H9 (cell line): Measurements from ENCODE around the gene IFNAR2. TPM values are rescaled to one million over a fixed set of nuclear protein-coding genes. Genes with fewer than 3 reads are reported as not detected.

Experiments used
- DNase-seq: peaks from one replicate; pipeline ENCODE4 v3.0.0-alpha.2; 2017
- H2AFZ ChIP-seq: one replicate; pipeline ENCODE4 v1.6.1; 2013; ENCODE audit warnings: mild to moderate bottlenecking, low read length, control low read depth, moderate library complexity
- H2AK5ac ChIP-seq: 2 replicates; pipeline ENCODE4 v1.6.1; 2013; ENCODE audit warnings: low read length, control low read depth, mixed read lengths; ENCODE audit not compliant: insufficient read length
- H2BK120ac ChIP-seq: one replicate; pipeline ENCODE4 v1.6.1; 2013; ENCODE audit warnings: low read depth, mild to moderate bottlenecking, low read length, control low read depth, inconsistent platforms; ENCODE audit not compliant: poor library complexity, severe bottlenecking
- H2BK12ac ChIP-seq: 2 replicates; pipeline ENCODE4 v1.6.1; 2013; ENCODE audit warnings: low read length, control low read depth, mixed read lengths, low read depth; ENCODE audit not compliant: insufficient read length
- H2BK15ac ChIP-seq: 2 replicates; pipeline ENCODE4 v1.6.1; 2013; ENCODE audit warnings: low read depth, low read length, control low read depth
- H2BK20ac ChIP-seq: one replicate; pipeline ENCODE4 v1.6.1; 2013; ENCODE audit warnings: low read depth, mild to moderate bottlenecking, low read length, control low read depth, inconsistent platforms; ENCODE audit not compliant: poor library complexity, severe bottlenecking
- H2BK5ac ChIP-seq: 2 replicates; pipeline ENCODE4 v1.6.1; 2013; ENCODE audit warnings: low read length, control low read depth, mixed read lengths; ENCODE audit not compliant: insufficient read length
- H3K14ac ChIP-seq: 2 replicates; pipeline ENCODE4 v1.6.1; 2013; ENCODE audit warnings: low read length, control low read depth; ENCODE audit not compliant: insufficient read depth
- H3K18ac ChIP-seq: 2 replicates; pipeline ENCODE4 v1.6.1; 2013; ENCODE audit warnings: low read depth, mild to moderate bottlenecking, mixed read lengths, low read length, control low read depth; ENCODE audit not compliant: insufficient read length
- H3K23ac ChIP-seq: 2 replicates; pipeline ENCODE4 v1.6.1; 2013; ENCODE audit warnings: low read length, control low read depth, mixed read lengths, low read depth; ENCODE audit not compliant: insufficient read length
- H3K23me2 ChIP-seq: 2 replicates; pipeline ENCODE4 v1.6.1; 2013; ENCODE audit warnings: low read depth, mild to moderate bottlenecking, mixed read lengths, low read length, control low read depth; ENCODE audit not compliant: insufficient read length, poor library complexity, severe bottlenecking
- H3K27ac ChIP-seq: 2 replicates; pipeline ENCODE4 v1.5.1; 2013; ENCODE audit warnings: low read length, control low read depth, mixed read lengths, low read depth; ENCODE audit not compliant: insufficient read length
- H3K27me3 ChIP-seq: 2 replicates; pipeline ENCODE4 v1.6.1; 2013; ENCODE audit warnings: low read length, control low read depth, inconsistent platforms; ENCODE audit not compliant: insufficient read depth
- H3K4ac ChIP-seq: 2 replicates; pipeline ENCODE4 v1.6.1; 2013; ENCODE audit warnings: low read depth, mild to moderate bottlenecking, control low read depth, inconsistent platforms, low read length, moderate library complexity
- H3K4me1 ChIP-seq: 2 replicates; pipeline ENCODE4 v1.6.1; 2013; ENCODE audit warnings: low read length, control low read depth, inconsistent platforms; ENCODE audit not compliant: insufficient read depth
- H3K4me2 ChIP-seq: 2 replicates; pipeline ENCODE4 v1.6.1; 2013; ENCODE audit warnings: low read length, control low read depth, mixed read lengths; ENCODE audit not compliant: insufficient read length, insufficient read depth
- H3K56ac ChIP-seq: 2 replicates; pipeline ENCODE4 v1.6.1; 2013; ENCODE audit warnings: low read depth, mild to moderate bottlenecking, mixed read lengths, low read length, control low read depth; ENCODE audit not compliant: insufficient read length
- H3K79me1 ChIP-seq: 2 replicates; pipeline ENCODE4 v1.6.1; 2013; ENCODE audit warnings: low read depth, mild to moderate bottlenecking, moderate library complexity, low read length, control low read depth, inconsistent platforms; ENCODE audit not compliant: insufficient read depth, poor library complexity, severe bottlenecking
- H3K79me2 ChIP-seq: 2 replicates; pipeline ENCODE4 v1.6.1; 2013; ENCODE audit warnings: low read length, control low read depth, inconsistent platforms; ENCODE audit not compliant: insufficient read depth
- H3K9ac ChIP-seq: 2 replicates; pipeline ENCODE4 v1.6.1; 2013; ENCODE audit warnings: low read length, control low read depth, mixed read lengths; ENCODE audit not compliant: insufficient read length; ENCODE audit errors: extremely low read depth
- H3K9me3 ChIP-seq: one replicate; pipeline ENCODE4 v1.6.1; 2013; ENCODE audit warnings: low read depth, low read length, inconsistent platforms; ENCODE audit not compliant: control insufficient read depth
- H3T11ph ChIP-seq: one replicate; pipeline ENCODE4 v1.6.1; 2013; ENCODE audit warnings: mild to moderate bottlenecking, low read length, control low read depth, inconsistent platforms
- H4K20me1 ChIP-seq: one replicate; pipeline ENCODE4 v1.6.1; 2013; ENCODE audit not compliant: control insufficient read depth, insufficient read length, insufficient read depth
- H4K5ac ChIP-seq: 2 replicates; pipeline ENCODE4 v1.6.1; 2013; ENCODE audit warnings: low read depth, mild to moderate bottlenecking, mixed read lengths, low read length, control low read depth; ENCODE audit not compliant: insufficient read length
- H4K8ac ChIP-seq: replicated peaks from 2 replicates; pipeline ENCODE4 v1.6.1; 2013; ENCODE audit warnings: low read length, control low read depth, mixed read lengths, low read depth; ENCODE audit not compliant: insufficient read length
- H4K91ac ChIP-seq: 2 replicates; pipeline ENCODE4 v1.6.1; 2013; ENCODE audit warnings: low read depth, mild to moderate bottlenecking, moderate library complexity, mixed read lengths, low read length, control low read depth; ENCODE audit not compliant: insufficient read length
- H3K27ac Mint-ChIP-seq, 3 experiments: 2 replicates in 2 of 3; 3 replicates in 1 of 3; pipeline ENCODE4 v1.8.0; 2020 to 2021; ENCODE audit warnings: mixed read lengths in 3 of 3, mild to moderate bottlenecking in 1 of 3, moderate library complexity in 1 of 3
- H3K27me3 Mint-ChIP-seq: 2 replicates; pipeline ENCODE4 v1.8.0; 2021; ENCODE audit warnings: low read depth, mild to moderate bottlenecking, moderate library complexity, mixed read lengths
- H3K36me3 Mint-ChIP-seq, 3 experiments: 2 replicates in 2 of 3; 3 replicates in 1 of 3; pipeline ENCODE4 v1.8.0; 2020 to 2021; ENCODE audit warnings: low read depth in 3 of 3, mixed read lengths in 3 of 3; ENCODE audit not compliant: insufficient read depth in 1 of 3
- H3K4me1 Mint-ChIP-seq, 2 experiments: 2 replicates each; pipeline ENCODE4 v1.8.0; 2020; ENCODE audit warnings: mixed read lengths in 2 of 2
- H3K4me3 Mint-ChIP-seq, 2 experiments: 2 replicates in 1 of 2; 3 replicates in 1 of 2; pipeline ENCODE4 v1.8.0; 2020 to 2021; ENCODE audit warnings: mild to moderate bottlenecking in 2 of 2, mixed read lengths in 2 of 2, moderate library complexity in 1 of 2
- H3K9me3 Mint-ChIP-seq, 2 experiments: 2 replicates in 1 of 2; 3 replicates in 1 of 2; pipeline ENCODE4 v1.8.0; 2020; ENCODE audit warnings: mild to moderate bottlenecking in 2 of 2, mixed read lengths in 2 of 2, moderate library complexity in 1 of 2
- CTCF ChIP-seq: fragments of 200-600 bp; sonication (generic); conservative IDR thresholded peaks from 3 replicates; pipeline ENCODE4 v1.8.0; 2021; ENCODE audit warnings: antibody characterized with exemption, mild to moderate bottlenecking
- WGBS: extraction: QIAGEN DNeasy Blood & Tissue Kit; methylation state at CpG from one replicate; pipeline ENCODE4 v1.1.7; 2013; ENCODE audit warnings: missing lambda C conversion rate, low lambda C conversion rate, mixed read lengths; ENCODE audit not compliant: insufficient read length; ENCODE audit errors: extremely low coverage; 5-methylcytosine and 5-hydroxymethylcytosine counted together
- total RNA-seq: library from RNA; stranded (reverse); gene quantifications from 2 replicates; pipeline ENCODE4 v1.2.1, GENCODE V29; 2021

IFNAR2 gene
- total RNA-seq, 1 experiment from 2014 or later: 14.4 TPM

DNA sequence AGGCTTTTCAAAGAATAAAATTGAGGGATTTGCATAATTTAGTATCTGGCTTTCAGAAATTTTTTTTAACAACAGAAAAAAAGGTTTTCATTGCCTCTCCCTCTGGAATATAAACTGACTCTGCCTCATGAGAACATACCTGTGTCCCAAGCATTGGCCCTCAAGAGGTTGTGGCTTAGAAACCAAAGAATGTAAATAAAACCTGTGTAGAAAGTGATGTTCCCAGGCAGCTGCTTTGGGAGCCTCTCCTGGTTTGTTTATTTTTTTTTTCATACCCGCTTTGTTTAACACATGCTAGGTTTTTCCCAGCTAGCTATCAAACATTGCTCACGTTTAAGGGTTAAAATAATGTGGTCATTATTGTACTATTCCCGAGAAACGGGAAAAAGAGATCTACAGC, 40.5 kb upstream of the IFNAR2 start:
- Histone ChIP-seq H2BK20ac (no peak overlapping the region), H2AK5ac (no peak overlapping the region), H4K8ac (no peak overlapping the region), H3K14ac (no peak overlapping the region), H3K27ac (no peak overlapping the region), H3K56ac (no peak overlapping the region), H3K4me1 (no peaks in the 10 kb centered on the region), H3K23me2 (no peaks in the 10 kb centered on the region), H2BK12ac (no peak overlapping the region), H3K18ac (no peak overlapping the region), H3K79me2 (no peaks in the 10 kb centered on the region), H3K4ac (no peak overlapping the region), H3K9me3 (no peaks in the 10 kb centered on the region), H2AFZ (no peak overlapping the region), H2BK5ac (no peak overlapping the region), H3K23ac (no peak overlapping the region), H4K91ac (no peak overlapping the region), H2BK120ac (no peak overlapping the region), H3K27me3 (no peaks in the 10 kb centered on the region), H3K9ac (no peak overlapping the region), H3T11ph (no peak overlapping the region), H3K4me2 (no peak overlapping the region), H4K5ac (no peak overlapping the region), H4K20me1 (peaks cover 2% of the 10 kb centered on the region), H2BK15ac (no peak overlapping the region), H3K79me1 (no peaks in the 10 kb centered on the region)
- no CpG with 5 or more reads among the region's 4 CpGs for WGBS
- no peak overlapping the region for H3K27ac Mint-ChIP-seq
- H3K4me3 Mint-ChIP-seq: no peak overlapping the region
- TF ChIP-seq CTCF: no peak
- H3K9me3 Mint-ChIP-seq: no peaks in the 10 kb centered on the region; a peak in 1 of 5 replicates
- H3K36me3 Mint-ChIP-seq: no peaks in the 10 kb centered on the region
- DNase-seq: no peak
- H3K27me3 Mint-ChIP-seq: peaks cover 7% of the 10 kb centered on the region
- H3K4me1 Mint-ChIP-seq: no peaks in the 10 kb centered on the region
